Ectodermal cell (in vitro differentiated cells): Measurements from ENCODE around the gene SSC5D.
"Not testable (repeated sequence)": the region's sequence is repeated elsewhere in the genome, so short reads cannot be mapped to it uniquely, and the experiment has no call there.

ENCODE experiments used
- H3K27ac ChIP-seq: 2 replicates; pipeline ENCODE4 v1.7.0; 2013; ENCODE audit warnings: mild to moderate bottlenecking, low read depth, low read length; ENCODE audit not compliant: insufficient read depth, poor library complexity, severe bottlenecking
- H3K27me3 ChIP-seq: 2 replicates; pipeline ENCODE4 v1.7.0; 2013; ENCODE audit warnings: mild to moderate bottlenecking, low read length; ENCODE audit not compliant: insufficient read depth, control insufficient read depth, poor library complexity, severe bottlenecking
- H3K36me3 ChIP-seq: one replicate; pipeline ENCODE4 v1.7.0; 2013; ENCODE audit warnings: low read length; ENCODE audit not compliant: control insufficient read depth, insufficient read depth
- H3K4me1 ChIP-seq: one replicate; pipeline ENCODE4 v1.7.0; 2013; ENCODE audit warnings: low read length; ENCODE audit not compliant: control insufficient read depth, insufficient read depth
- H3K4me3 ChIP-seq: 2 replicates; pipeline ENCODE4 v1.7.0; 2013; ENCODE audit warnings: low read depth, low read length, control low read depth; ENCODE audit not compliant: insufficient read depth
- H3K9me3 ChIP-seq: 2 replicates; pipeline ENCODE4 v1.7.0; 2013; ENCODE audit warnings: mild to moderate bottlenecking, low read length, moderate library complexity; ENCODE audit not compliant: control insufficient read depth
- WGBS, 2 experiments: methylation state at CpG; one replicate each; pipeline ENCODE4 v1.1.7; 2013; ENCODE audit warnings: missing lambda C conversion rate in 2 of 2; 5-methylcytosine and 5-hydroxymethylcytosine counted together

SSC5D gene

DNA sequence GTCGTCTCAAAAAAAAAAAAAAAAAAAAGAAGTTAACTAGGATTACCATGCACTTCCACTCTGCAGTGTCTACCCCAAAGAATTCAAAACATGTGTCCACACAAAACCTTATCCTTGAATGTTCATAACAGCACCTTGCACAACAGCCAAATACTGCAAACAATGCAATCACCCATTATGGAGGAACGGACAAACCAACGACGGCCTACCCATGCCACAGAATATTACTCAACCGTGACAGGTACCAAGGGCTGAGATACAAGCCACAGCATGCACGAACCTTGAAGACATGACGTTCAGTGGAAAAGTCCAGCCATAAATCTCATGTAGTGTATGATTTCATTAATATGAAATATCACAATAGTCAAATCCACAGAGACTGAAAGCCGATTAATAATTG lies 42.2 kb upstream of the SSC5D start:
- Histone ChIP-seq H3K36me3 (no peaks in the 10 kb centered on the region), H3K4me3 (no peak overlapping the region), H3K9me3 (no peaks in the 10 kb centered on the region), H3K27me3 (peaks cover 100% of the 10 kb centered on the region), H3K27ac (no peak overlapping the region), H3K4me1 (peaks cover 8% of the 10 kb centered on the region)
- 83 to 88% methylated on average over 8 of the region's 8 CpGs for WGBS, 2 experiments

DNA sequence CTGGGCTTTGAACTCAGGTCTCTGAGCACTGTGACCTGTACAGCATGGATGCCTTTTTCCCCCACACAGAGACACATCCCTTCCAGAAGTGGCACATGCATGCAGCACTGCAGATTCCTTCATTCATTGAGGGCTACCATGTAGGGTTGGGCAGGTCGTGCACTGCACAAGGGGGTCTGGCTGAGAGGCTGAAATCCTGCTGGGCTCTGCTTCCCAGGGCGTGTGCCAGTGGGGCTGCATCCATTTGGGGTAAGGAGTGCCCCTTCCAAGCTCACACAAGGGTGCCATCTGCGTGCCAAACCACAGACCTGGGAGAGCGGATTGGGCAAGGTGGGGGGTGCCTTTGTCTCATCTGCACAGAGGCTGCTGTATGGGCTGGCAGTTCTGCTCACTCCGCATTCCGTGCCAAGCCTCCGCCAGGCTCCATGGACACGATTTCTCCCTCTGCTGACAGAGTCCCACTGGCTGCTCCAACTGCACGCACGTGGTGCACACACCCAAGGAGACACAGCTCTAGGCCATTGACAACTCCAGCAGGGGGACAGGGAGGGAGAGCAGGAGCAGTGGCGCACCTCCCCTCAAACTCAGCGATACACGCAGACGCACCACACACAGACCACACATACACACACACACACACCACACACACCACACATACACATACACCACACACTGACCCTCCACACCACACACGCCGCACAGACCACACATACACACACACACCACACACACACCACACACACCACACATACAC lies 40.6 kb upstream of the SSC5D start:
- H3K27me3 ChIP-seq = peaks cover 100% of the 10 kb centered on the region

DNA sequence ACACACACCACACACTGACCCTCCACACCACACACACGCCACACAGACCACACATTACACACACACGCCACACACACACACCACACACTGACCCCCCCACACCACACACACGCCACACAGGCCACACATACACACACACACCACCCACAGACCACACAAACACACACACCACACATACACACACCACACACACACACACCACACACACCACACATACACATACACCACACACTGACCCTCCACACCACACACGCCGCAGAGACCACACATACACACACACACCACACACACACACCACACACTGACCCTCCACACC lies 40.1 kb upstream of the SSC5D start:
- H3K36me3 ChIP-seq, H3K27ac ChIP-seq, H3K4me3 ChIP-seq, H3K9me3 ChIP-seq, H3K4me1 ChIP-seq: not testable (repeated sequence)
- H3K27me3 ChIP-seq = peaks cover 96% of the 10 kb centered on the region
- WGBS, 2 experiments = 82 to 92% methylated on average over 5 of the region's 5 CpGs

More for the DNA sequence above, 40.6 kb upstream of the SSC5D start:
- no peak overlapping the region for H3K4me3 ChIP-seq
- no peak overlapping the region for H3K27ac ChIP-seq
- H3K4me1 ChIP-seq = peaks cover 7% of the 10 kb centered on the region
- 39 to 43% methylated on average over 16 of the region's 16 CpGs for WGBS, 2 experiments
- H3K9me3 ChIP-seq = no peaks in the 10 kb centered on the region
- no peaks in the 10 kb centered on the region for H3K36me3 ChIP-seq

DNA sequence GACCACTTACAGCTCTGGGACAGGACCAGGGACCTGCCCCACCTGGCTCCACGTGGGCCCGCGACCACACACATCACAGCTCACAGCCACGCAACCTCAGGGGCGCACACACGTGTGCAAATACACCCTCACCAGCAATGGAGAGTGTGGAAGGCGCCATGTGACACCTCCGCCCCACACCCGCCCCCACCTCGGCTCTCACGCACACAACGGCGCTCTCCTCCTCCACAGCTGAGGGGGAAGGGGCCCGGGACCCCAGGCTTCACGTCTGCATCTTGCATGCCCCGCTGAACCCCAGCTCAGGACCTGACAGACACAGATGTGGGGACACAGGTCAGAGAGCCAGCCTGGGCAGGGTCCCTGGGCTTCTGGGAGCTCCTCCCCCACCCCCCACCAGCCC lies 38.8 kb upstream of the SSC5D start:
- Histone ChIP-seq H3K4me1 (peaks cover 5% of the 10 kb centered on the region), H3K36me3 (no peaks in the 10 kb centered on the region), H3K27ac (no peak overlapping the region), H3K4me3 (no peak overlapping the region), H3K9me3 (no peaks in the 10 kb centered on the region), H3K27me3 (peaks cover 82% of the 10 kb centered on the region)
- 40 to 44% methylated on average over 16 of the region's 16 CpGs for WGBS, 2 experiments

DNA sequence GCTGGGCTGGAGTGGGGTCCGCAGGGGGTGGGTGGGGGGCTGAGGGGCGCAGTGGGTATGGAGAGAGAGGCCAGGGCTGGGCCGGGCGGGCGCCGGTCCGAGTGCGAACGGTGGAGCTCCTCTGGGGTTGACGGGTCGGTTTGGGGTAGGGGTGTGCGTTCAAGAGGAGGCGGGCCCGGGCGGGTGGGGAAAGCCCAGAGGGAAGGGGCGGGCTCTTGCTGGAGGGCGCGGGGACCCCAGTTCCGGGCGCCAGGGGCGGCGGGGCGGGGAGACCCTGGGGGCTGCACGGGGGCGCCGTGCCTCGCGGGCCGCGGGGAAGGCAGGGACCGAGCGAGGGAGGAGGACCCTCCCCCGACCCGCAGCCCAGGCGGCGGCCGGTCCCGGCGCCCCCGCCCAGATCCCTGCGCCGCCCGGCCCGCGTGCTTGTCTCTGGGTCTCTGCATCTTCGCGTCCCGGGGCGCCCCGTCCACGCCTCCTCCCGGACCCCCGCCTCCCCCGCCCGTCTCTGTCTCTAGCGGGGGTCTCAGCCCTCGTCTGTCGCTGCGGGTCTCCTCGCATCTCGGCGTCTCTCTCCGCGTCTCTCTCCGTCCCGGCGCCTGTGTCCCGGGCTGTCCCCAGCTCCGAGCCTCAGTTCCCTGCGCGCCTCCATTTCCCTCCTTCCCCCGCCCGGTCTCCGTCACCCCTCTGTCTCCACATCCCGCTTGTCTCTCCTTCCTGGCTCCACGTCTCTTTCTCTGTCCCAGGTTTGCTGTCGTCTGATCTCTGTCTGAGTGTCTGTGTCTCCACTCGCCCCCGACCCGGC lies 36.9 kb upstream of the SSC5D start:
- Histone ChIP-seq H3K4me1 (peaks cover 5% of the 10 kb centered on the region), H3K27ac (no peak overlapping the region), H3K27me3 (peaks cover 63% of the 10 kb centered on the region), H3K4me3 (peak overlapping the region; percentile 25), H3K36me3 (no peaks in the 10 kb centered on the region), H3K9me3 (no peaks in the 10 kb centered on the region)
- 2% methylated on average over 77 to 79 of the region's 80 CpGs for WGBS, 2 experiments

DNA sequence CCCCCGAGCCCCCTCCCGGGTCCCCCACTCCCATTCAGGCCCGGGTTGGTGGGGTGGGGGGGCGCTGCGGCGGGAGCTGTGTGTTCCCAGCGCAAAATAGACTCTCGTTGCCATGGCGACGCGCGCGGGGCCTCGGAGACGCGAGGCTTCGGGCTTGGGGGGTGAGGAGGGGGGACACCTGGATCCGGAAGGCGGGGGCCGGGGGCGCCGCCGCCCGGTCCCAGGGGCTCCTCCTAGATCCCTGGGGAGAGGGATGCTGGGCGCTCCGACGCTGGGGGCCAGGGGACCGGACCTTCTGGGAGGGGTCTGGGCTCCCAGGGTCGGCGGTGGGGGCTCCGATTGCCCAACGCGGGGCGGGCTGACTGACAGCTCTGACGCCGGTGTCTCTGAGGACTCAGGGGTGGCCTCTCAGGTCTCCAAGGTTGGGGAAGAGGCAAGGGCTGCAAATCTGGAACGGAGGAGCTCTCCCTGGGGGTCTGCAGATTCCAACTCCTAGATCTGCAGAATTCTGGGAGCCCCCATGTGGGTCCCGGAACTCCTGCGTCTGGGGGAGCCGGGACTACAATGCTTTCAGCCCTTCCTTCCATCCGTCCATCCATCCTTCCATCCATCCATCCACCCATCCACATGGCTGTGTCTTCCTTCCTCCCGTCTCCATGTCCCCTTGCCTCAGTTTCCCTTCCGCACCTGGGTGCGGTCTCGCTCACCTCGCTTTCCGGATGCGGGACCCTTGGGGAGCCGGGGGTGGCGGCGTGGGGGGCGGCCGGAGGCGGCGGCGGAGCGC lies 36.1 kb upstream of the SSC5D start:
- H3K36me3 ChIP-seq = no peaks in the 10 kb centered on the region
- peaks cover 55% of the 10 kb centered on the region for H3K27me3 ChIP-seq
- H3K27ac ChIP-seq = no peak overlapping the region
- no peaks in the 10 kb centered on the region for H3K9me3 ChIP-seq
- peak overlapping the region; percentile 25 for H3K4me3 ChIP-seq
- H3K4me1 ChIP-seq = peaks cover 5% of the 10 kb centered on the region
- 4% methylated on average over 55 to 57 of the region's 57 CpGs for WGBS, 2 experiments

DNA sequence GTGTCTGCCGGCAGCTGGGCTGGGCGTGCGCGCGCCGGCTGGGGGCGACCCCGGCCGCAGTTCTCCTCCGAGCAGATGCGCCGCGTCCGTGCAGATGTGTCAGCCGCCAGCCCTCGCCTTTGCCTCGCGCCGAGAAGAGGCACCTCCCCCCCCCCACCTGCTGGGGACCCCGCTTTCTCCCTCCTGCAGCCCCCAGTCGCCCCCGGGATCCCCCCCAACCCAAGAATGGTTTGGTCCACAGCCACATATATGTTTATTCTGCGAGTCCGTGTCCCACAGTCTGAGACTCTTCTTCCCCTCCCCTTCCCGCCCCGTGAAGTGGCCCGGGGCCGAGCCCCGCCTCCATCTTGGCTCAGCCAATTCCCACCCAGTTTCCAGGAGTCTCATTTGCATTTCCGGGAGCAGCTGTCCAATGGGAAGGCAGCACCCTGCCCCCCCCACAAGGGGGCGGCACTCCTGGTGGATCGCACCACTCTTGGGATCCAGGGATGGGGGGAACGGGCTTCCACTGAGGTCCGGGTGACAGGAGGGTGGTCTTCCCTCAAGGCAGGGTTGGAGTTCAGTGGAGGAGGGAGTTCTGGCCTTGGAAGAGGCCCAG lies 35.4 kb upstream of the SSC5D start:
- peak overlapping the region; percentile 25 for H3K4me3 ChIP-seq
- H3K27ac ChIP-seq = no peak overlapping the region
- no peaks in the 10 kb centered on the region for H3K36me3 ChIP-seq
- WGBS, 2 experiments = 6 to 7% methylated on average over 33 to 34 of the region's 34 CpGs
- H3K4me1 ChIP-seq = peaks cover 5% of the 10 kb centered on the region
- H3K27me3 ChIP-seq = peaks cover 48% of the 10 kb centered on the region
- H3K9me3 ChIP-seq = no peaks in the 10 kb centered on the region

DNA sequence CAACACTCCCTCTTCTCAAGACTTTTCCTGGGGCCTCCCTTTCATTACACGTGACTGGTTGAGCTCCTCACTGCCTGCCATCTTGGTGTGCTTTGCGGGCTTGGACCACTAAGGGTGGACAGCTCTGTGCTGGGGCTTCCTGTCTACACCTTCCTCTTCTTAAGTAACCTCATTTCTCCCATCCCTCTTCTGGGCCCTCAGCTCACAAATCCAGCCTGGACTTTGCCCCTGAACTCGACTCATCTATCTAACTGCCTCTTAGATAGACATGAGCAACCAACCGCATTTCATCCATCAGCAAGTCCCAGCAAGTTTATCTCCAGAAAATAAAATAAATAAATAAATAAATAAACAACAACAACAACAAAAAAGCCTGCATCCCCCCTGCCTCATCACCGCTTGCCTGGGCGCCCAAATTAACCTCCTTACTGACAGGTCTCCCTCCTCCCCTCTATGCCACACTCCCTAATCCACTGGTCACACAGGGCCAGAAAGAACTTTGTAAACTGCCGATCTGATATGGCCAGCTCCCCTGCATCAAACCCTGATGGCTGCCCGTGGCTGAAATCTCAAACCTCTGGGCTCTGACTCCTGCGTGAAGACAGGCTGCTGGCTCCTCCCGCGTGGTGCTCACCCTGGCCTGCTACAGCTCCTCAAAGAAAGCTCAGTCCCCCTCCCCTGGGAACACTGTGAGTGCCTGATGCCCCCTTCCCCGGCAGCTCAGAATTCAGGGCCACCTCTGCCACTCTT lies 34.5 kb upstream of the SSC5D start:
- H3K4me3 ChIP-seq = no peak overlapping the region
- H3K4me1 ChIP-seq = peaks cover 5% of the 10 kb centered on the region
- 90 to 93% methylated on average over 12 of the region's 12 CpGs for WGBS, 2 experiments
- no peaks in the 10 kb centered on the region for H3K36me3 ChIP-seq
- no peak overlapping the region for H3K27ac ChIP-seq
- peaks cover 40% of the 10 kb centered on the region for H3K27me3 ChIP-seq
- H3K9me3 ChIP-seq = no peaks in the 10 kb centered on the region

DNA sequence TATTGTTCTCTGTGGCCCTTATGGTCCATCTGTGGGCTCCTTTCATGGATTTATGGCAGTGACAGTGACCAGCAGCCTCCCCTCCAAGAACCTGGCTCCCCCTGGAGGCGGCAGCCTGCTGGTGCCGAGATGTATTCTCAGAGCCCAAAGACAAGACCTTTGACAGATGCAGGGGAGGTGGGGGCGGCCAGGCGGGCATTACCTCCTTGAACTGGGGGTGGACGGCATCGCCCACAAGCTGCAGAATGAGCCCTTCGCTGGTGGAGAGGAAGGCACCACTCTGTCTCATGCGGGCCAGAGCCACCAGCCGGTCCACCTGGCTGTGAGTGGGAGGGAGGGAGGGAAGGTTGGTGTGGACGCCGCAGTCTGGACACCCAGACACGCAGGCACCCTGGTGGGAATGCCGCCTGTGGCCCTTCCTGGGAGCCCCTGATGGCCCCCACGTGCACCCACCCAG lies 33.4 kb upstream of the SSC5D start:
- Histone ChIP-seq H3K27me3 (peaks cover 29% of the 10 kb centered on the region), H3K27ac (no peak overlapping the region), H3K4me3 (no peak overlapping the region), H3K4me1 (peaks cover 5% of the 10 kb centered on the region), H3K9me3 (no peaks in the 10 kb centered on the region), H3K36me3 (no peaks in the 10 kb centered on the region)
- WGBS, 2 experiments = 71 to 75% methylated on average over 14 of the region's 14 CpGs
